Measurements from ENCODE around the gene PLB1.
A peak's percentile ranks its signal among the peaks of the same experiment; 100 is the strongest.

The PLB1 gene

DNA sequence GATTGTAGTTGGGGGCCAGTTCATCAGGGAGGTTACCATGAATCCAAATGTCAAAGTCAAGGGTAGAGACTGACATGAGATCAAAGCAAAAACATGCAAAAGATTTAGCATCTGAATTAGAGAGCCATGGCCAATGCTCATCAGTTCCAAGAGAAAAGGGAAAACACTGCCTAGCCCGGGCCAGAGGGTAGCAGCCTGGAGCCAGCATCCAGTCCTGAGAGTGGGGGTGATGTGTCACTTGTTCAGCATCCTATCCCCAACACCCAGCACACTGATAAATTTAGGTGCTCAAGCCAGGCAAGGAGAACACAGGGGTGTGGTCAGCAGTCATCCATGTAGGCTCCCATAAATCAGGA, 178.8 kb downstream of the PLB1 start:
- DNase-seq, result peak; percentile 45

DNA sequence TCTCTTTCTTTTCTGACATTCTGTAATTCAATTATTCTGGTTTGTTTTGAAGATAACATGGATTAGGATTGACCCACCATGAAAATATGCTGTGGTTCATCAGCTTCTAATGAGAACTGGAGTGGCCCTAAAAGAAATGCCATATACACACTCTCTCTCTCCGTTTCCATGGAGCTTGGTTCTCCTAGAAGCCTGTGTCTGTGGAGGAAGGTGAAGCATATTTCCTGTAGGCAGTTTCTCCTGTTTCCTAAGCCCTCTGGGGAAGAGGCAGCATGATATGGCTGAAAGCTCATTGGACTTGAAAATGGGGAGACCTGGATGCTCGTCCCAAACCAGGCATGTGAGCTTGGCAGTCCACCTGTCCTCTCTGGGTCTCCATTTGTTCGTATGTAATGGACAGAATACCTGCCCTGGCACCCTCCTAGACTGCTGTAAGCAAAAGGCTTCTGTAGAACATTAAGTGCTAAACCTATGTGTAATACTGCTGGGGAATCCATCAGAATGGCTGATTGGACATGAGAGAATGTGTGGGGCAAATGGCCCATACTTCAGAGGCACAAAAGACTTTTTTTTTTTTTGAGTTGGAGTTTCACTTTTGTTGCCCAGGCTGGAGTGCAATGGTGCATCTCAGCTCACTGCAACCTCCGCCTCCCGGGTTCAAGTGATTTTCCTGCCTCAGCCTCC, 180.4 kb downstream of the PLB1 start:
- no peak for DNase-seq

DNA sequence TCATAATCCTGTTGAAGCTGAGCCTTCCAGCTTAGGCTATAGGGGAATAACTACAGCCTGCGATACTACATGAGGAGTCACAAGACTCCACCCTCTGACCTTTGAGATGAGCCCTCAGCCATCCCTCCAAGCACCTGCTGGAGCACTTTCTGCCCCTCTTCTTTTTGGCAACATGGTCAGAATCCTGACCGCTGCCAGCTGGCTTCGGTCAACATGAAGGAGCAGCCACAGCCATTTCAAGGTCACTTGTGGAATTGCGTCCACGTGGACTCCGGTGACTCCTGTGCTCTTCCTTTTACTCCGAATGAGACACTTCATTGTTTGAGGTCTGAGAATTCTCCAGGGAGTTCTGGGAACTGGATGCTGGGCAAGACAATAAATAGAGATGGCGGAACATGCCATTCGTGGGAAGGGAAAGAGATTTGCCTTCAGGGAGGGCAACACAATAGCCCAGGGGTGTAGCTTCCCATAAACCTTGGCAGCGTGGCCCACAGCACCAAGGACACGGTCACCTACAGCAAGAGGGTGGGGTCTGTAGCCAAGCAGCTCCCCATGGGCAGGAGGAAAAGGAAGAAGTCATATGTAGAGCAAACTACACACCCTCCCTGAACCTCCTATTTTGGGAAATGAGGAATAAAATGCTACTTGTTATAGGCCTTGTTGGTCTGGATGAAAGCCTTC, 182.5 kb downstream of the PLB1 start:
- DNase-seq, result no peak

DNA sequence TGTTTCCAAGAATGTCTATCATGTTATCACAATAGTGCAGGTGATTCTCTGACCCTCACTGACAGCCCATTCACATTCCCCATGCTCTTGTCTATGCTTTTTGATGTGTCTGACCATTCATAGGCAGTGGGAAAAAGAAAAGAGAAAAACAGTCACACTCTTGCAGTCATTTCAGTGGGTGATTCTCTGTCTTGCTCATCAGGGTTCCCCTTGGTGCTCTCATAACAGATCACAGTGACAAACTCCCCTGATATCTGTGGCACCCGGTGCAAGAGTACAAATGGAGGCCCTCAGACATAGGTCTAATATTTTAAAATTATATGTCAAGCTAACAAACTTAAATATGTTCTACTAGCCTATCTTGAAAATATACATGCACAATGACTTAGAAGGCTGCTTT, 183.1 kb downstream of the PLB1 start:
- DNase-seq, result no peak

DNA sequence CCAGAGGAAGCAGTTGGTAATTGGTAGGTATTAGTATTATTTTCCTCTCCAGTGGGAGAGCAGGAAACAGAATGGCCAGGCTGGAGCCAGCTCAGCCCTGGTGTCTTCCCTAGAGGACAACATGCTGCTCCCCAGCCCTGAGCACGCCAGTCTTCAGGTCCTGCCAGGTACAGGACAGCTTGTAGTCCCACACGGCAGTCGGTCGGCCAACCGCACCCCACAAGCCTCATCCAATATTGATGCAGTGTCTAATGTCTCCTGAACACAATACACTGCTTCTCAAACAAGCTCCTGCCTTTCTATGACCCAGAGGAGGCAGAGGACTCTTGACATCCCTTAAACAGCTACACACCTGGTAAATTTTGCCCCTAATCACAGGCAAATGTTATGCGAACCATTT, 184.8 kb downstream of the PLB1 start:
- DNase-seq, result no peak

DNA sequence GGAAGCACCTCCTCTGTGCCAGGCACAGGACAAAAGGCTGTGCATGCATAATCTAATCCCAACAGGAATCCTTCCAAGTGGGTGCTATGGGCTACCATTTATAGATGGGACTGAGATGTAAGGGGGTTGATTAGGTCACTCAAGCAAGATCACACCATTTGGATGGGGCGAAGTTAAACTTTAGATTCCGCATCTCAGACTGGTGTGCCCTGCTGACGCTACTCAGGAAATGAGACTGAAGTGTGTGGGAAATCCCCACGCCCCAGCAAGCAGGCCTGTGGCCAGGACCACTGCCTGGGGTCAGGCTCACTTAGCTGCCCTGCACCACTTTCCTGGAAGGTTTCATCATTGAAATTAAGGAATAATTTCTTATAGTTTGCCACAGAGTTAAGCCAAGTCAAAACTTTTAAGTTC, 185.3 kb downstream of the PLB1 start:
- DNase-seq, result no peak

DNA sequence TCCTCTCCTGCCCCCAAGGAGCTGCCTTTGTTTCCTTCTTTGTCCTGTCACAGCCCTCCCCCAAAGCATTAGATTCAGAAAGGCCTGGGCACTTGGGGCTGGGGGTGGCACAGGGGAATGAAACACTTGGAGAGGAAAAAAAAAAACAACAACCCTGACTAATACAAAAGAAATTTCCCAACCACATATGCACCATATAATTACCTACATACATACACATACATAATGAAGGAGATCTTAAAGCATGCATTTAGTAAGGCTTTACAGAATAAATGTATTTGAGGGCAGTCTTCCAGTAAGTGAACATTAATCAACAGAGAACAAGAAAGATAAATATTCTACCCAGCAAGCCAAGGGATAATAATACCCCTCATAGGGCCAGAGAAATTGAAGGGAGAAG, 185.7 kb downstream of the PLB1 start:
- DNase-seq, result no peak

DNA sequence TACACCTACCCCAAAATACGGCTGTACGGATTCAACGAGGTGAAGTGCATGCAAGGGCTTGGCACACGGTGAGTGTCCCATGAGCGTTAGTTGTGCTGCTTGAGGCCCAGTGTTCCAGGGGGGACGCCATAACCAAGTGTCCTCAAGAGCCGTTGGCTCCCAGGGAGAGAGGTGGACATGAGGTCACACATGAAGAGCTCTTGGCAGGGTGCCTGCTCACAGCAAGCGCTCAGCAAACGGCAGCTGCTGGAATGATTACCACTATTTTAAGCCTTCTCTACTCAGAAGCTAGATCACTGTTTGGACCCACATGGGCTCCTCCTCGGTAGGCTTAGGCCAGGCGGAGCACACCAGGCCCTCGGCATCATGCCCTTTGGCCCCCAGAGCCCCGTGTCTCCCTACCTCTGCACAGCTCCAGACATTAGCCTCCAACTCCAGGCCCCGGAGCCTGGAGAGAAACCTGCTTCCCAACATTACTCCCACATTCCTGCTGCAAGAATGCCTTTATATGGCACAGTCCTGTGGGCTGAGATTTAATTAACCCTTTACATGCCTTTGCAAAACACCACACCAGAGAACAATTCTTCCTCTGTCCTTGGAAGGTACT, 187.3 kb downstream of the PLB1 start:
- peak; percentile 83 for DNase-seq

DNA sequence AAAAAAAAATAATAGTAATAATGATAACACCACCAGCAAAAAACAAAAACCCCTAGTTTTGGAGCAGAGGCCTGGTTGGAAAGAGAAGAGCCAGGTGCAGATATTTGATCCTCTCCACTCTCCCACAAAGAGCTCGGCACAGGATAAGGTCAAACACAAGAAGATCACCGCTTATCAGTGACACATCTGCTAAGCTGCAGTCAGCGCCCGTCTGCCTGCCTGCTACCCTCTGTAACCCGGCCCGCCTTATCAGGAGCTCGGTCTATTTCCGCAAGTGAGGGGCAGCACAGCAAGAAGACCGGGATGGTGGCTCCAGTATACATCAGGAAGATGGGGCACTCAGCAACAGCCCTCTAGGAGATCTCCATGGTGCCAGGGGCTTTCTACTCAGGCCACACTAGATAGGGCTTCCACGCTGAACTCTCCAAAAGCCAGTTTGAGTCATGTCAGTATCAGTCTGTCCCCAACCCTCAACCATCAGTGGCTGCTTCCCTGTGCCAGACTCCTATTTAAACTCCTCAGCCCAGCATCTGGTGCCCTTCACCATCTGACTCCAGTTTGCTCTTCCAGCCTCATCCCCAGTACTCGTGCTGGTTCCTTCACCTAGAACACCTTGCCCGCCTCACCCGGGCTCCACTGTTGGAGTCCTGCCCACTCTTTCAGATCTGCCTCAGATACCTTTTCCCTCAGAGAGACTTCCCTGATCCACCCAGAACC, 188.4 kb downstream of the PLB1 start:
- peak; percentile 87 for DNase-seq

DNA sequence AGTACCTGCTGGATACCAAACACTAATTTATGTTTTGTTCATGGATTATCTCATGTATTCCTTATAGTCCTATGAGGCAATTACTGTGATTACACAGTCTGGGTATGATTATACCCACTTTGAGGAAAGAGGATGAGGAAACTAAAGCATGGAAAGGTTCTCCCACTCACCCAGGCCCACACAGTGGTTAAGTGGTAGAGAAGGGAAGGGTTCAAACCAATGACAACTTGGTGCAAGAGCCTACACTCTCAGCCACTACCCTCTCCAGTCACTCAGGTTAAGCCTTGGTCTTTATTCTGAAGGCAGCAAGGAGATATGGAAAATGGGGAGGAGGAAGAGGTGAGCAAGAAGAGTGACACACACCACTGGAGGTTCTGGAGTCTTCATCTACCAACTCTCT, 191.3 kb downstream of the PLB1 start:
- DNase-seq, result no peak

DNA sequence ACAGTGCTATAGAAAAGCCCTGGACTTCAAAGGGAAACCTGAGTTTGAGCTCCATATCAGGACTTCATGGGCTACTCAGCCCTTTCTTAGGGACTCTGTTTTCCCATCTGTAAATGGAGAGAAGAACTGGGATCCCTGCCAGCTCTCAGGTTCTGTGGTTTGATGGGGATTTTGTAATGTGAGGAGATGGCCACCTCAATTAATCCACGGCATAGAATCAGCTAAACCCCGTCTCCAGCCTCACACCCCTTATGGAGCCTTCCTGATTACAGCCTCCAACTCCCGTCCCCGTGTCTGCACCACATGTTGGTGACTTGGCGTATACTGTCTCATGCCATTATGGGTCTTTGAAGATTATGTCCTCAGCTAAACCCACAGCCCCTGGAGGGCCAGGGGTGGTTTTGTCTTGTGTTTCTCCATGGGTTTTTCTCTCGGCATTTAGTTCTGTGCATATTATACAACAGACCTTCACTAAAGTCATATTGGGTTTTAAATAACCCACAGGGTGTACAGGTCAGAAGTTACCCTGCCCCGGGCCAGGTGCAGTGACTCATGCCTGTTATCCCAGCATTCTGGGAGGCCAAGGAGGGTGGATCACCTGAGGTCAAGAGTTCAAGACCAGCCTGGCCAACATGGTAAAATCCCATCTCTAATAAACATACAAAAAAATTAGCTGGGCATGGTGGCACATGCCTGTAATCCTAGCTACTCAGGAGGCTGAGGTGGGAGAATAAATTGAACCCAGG, 192.0 kb downstream of the PLB1 start:
- peak; percentile 15 for DNase-seq

DNA sequence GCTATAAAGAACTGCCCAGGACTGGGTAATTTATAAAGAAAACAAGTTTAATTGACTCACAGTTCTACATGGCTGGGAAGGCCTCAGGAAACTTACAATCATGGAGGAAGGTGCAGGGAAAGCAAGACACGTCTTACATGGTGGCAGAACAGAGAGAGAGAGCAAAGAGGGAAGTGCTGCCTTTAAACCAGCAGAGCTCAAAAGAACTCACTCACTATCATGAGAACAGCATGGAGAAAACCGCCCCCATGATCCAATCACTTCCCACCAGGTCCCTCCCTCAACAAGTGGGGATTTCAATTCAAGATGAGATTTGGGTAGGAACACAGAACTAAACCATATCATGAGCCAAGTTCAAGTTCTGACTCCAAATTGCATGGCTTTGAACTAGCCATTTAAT, 193.0 kb downstream of the PLB1 start:
- peak; percentile 32 for DNase-seq

DNA sequence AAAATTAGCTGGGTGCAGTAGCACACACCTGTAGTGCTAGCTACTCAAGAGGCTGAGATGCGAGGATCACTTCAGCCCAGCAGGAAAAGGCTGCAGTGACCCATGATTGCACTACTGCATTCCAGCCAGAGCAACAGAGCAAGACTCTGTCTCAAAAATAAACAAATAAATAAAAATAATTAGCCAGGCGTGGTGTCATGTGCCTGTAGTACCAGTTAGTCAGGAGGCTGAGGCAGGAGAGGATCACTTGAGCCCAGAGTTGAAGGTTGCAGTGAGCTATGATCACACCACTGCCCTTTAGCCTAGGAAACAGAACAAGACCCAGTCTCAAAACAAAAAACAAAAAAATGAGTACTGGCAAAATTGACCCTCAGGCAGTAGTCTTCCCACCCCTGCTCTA, 193.9 kb downstream of the PLB1 start:
- no peak for DNase-seq

DNA sequence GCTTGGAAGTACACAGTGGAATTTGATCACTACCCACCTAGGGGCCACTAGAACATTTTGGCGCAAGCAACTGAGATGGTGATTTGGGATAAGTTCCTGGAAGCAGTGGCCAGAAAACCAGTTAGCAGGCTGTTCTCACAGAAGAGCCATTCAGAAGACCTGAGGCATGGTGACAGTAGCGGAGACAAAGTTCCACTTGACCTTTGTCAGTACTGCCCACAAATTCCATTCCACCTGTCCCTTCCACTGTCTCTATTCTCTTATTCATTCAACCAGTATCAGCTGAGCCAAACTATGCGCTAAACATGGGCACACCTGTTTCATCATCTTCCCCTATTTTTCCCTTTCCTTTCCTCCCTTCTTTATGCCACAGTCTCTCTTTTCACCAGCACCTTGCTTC, 196.6 kb downstream of the PLB1 start:
- DNase-seq, result no peak

DNA sequence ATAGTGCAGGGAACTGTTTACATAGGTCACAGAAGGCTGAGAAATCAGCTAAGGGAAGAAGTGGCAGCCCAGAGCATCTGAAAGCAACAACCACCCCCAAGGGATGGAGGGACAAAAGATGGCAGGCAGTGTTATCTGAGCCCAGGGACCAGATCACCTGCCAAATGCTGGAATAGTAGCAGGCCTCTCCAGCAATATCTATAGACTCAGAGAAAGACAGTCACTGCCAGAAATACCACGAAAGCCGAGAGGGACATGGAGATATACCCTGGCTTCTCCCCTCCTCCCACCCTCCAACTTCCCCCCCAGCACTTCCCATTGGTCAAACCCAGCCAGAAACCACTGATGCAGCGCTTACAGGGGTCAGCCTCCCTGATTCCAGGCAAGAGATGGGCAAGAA, 197.4 kb downstream of the PLB1 start:
- DNase-seq, result no peak
